Left lung (tissue), 10 donors: ENCODE results near the gene CUX1. TPM values are rescaled to one million over a fixed set of nuclear protein-coding genes. Genes with fewer than 3 reads are reported as not detected.
"Not testable (repeated sequence)": the region's sequence is repeated elsewhere in the genome, so short reads cannot be mapped to it uniquely, and the experiment has no call there.

Source experiments
- ATAC-seq: fragments of 200-7000 bp; cut with Tn5 transposase; one replicate; pipeline ENCODE4 v1.9.1; 2020; ENCODE audit warnings: moderate library complexity
- DNase-seq, 4 donors: peaks; one replicate each; pipeline ENCODE4 v3.0.0-alpha.2; 2013 to 2020
- H3K27ac ChIP-seq, 2 donors: fragments of 200-600 bp; sonication (generic) in 1 of 2; one replicate each; pipeline versions ENCODE4 v1.5.0 to v1.8.0; 2020 to 2021
- H3K27me3 ChIP-seq, 2 donors: fragments of 200-600 bp; sonication (generic) in 1 of 2; one replicate each; pipeline versions ENCODE4 v1.5.0 to v1.8.0; 2020 to 2021
- H3K36me3 ChIP-seq, 2 donors: fragments of 200-600 bp; sonication (generic) in 1 of 2; one replicate each; pipeline versions ENCODE4 v1.5.0 to v1.8.0; 2020 to 2021
- H3K4me1 ChIP-seq, 2 donors: fragments of 200-600 bp; one replicate each; pipeline ENCODE4 v1.8.0; 2021
- H3K4me3 ChIP-seq, 2 donors: fragments of 200-600 bp; sonication (generic) in 1 of 2; one replicate each; pipeline versions ENCODE4 v1.5.0 to v1.8.0; 2020 to 2021; ENCODE audit warnings: mild to moderate bottlenecking in 1 of 2
- H3K9me3 ChIP-seq, 2 donors: fragments of 200-600 bp; sonication (generic) in 1 of 2; one replicate each; pipeline versions ENCODE4 v1.5.0 to v1.8.0; 2020 to 2021
- intact Hi-C, 2 donors: fragments of 100-400 bp; cut with DNase I; formaldehyde crosslinking; loops; one replicate each; pipeline versions ENCODE4 v1.11.2 to v1.14.2; 2022
- microRNA-seq, 2 donors: library from miRNA; unstranded; fragments of <30 nt; microRNA quantifications; one replicate each; pipeline ENCODE4, GENCODE V29; 2019
- polyA plus RNA-seq, 6 donors: library from polyadenylated mRNA; unstranded; fragments of 120-200 nt; gene quantifications; one replicate each; pipeline ENCODE4 v1.2.1, GENCODE V29; 2013; ENCODE audit not compliant: insufficient read length in 6 of 6
- total RNA-seq, 2 donors: library from RNA; stranded (reverse); fragmentation: NEBNext Ultra II Directional; extraction: Animal tissue kit (Norgen Biotek cat#: 25700); gene quantifications; one replicate each; pipeline ENCODE4 v1.2.1, GENCODE V29; 2021
- TF ChIP-seq, protein P1 (sequence below), 2 donors: fragments of 200-600 bp; sonication (generic) in 1 of 2; IDR thresholded peaks; one replicate each; pipeline versions ENCODE4 v1.5.0 to v1.8.0; 2021; ENCODE audit warnings: antibody characterized with exemption in 2 of 2
- donor health status: DM: no; HTN: yes; CAD: no.
- donor health status: DM: no; HTN: no; CAD: no.

The CUX1 gene
- total and polyA plus RNA-seq, 8 donors = 86.4 to 157 (median 96.4) TPM

DNA sequence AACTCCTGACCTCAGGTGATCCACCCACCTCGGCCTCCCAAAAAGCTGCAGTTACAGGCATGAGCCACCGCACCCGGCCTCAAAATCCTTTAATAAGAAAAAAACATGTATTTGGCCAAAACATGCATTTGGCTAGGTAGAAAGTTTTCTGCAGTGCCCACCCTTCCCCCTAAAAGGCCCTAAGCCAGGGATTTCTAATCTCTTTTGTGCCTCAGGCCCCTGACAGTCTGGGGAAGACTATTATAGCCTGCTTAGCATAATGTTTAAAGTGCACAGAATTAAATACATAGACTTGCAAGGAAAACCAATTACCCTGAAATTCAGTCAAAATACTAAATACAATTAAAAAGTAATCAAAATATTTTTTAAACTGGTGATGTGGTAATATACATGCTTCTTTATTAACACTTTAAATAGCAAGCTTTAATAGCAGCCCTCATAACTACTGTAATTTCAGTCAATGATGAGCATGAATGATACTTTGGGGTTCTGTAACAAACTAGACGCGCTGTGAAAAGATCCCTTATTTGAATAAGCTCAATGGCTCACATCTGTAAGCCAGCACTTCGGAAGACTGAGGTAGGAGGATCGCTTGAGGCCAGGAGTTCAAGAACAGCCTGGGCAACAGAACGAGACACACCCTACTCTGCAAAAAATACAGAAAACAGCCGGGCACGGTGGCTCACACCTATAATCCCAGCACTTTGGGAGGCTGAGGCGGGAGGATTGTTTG is 508.9 kb downstream of the CUX1 start:
- no peak overlapping the region for H3K27ac ChIP-seq
- H3K4me3 ChIP-seq = no peak overlapping the region
- H3K36me3 ChIP-seq = no peaks in the 10 kb centered on the region
- H3K27me3 ChIP-seq = peaks cover 6 to 11% of the 10 kb centered on the region in 2 donors
- ATAC-seq (no peak), DNase-seq (peak in 1 of 4 donors; percentile 27)
- TF ChIP-seq, protein P1, sequence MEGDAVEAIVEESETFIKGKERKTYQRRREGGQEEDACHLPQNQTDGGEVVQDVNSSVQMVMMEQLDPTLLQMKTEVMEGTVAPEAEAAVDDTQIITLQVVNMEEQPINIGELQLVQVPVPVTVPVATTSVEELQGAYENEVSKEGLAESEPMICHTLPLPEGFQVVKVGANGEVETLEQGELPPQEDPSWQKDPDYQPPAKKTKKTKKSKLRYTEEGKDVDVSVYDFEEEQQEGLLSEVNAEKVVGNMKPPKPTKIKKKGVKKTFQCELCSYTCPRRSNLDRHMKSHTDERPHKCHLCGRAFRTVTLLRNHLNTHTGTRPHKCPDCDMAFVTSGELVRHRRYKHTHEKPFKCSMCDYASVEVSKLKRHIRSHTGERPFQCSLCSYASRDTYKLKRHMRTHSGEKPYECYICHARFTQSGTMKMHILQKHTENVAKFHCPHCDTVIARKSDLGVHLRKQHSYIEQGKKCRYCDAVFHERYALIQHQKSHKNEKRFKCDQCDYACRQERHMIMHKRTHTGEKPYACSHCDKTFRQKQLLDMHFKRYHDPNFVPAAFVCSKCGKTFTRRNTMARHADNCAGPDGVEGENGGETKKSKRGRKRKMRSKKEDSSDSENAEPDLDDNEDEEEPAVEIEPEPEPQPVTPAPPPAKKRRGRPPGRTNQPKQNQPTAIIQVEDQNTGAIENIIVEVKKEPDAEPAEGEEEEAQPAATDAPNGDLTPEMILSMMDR (IDR thresholded peaks at IDR 0.05) = no peak
- intact Hi-C loops = no loop called here
- no peaks in the 10 kb centered on the region for H3K9me3 ChIP-seq
- peaks cover 0 to 5% of the 10 kb centered on the region in 2 donors for H3K4me1 ChIP-seq

DNA sequence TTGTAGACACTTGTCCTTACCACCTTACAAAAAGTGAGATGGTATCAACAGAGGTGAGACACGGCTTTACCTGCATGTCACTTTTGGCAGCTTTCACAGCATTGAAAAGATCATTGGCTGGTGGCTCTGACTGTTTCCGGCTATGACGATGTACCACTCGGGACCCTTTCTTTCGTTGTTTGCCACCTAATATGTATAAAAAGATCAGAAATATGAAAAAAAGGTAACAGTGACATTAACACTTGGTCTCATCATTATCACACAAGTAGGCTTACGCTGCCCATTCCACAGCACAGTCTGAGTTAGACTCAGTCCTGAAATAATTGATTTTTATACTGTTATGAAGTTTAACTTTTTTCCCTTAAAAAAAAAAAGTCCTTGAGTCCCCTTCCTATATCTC is 509.8 kb downstream of the CUX1 start:
- DNase-seq, intact Hi-C loops, H3K4me1 ChIP-seq, H3K27ac ChIP-seq, H3K9me3 ChIP-seq, H3K27me3 ChIP-seq, H3K4me3 ChIP-seq, ATAC-seq, H3K36me3 ChIP-seq: not testable (repeated sequence)

DNA sequence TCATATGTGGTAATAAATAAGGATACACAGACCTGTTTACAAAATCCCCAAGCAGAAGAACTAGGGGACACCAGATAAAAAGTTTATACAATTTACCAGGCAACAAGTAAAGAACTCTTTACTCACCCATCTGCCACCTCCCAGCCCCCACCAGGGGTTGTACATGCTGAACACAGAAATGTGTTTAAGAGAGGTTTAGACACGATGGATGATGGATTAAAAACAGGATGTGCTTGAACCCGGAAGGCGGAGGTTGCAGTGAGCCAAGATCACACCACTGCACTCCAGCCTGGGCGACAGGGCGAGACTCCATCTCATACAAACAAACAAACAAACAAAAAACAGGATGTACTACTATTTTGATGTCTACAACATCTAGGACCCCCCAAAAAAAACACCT is 511.4 kb downstream of the CUX1 start:
- intact Hi-C loops, H3K4me3 ChIP-seq, H3K9me3 ChIP-seq, DNase-seq, H3K36me3 ChIP-seq, ATAC-seq, H3K27ac ChIP-seq, H3K4me1 ChIP-seq: not testable (repeated sequence)
- H3K27me3 ChIP-seq = peaks cover 6 to 11% of the 10 kb centered on the region in 2 donors

DNA sequence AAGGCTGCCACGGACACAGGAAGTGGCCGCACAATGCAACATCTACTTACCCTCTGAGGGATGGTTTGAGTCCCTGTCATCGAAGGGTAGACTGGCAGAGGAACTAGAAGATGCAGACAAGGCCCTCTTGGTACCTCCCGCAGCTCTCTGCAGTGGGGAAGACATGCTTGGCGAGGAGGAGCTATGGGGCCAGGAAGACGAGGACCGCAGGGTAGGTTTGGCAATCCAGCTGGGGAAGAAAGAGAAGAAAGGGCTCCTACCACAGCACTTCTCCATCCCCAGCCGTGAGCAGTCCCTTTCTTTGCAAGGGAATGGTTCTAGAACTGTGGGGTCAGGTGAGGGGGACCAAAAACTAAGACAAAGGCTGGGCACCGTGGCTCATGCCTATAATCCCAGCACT is 511.9 kb downstream of the CUX1 start:
- H3K27ac ChIP-seq, H3K4me3 ChIP-seq, H3K36me3 ChIP-seq, H3K9me3 ChIP-seq, ATAC-seq, H3K4me1 ChIP-seq, intact Hi-C loops: not testable (repeated sequence)
- DNase-seq = peak in 1 of 4 donors; percentile 22
- peaks cover 6 to 11% of the 10 kb centered on the region in 2 donors for H3K27me3 ChIP-seq

DNA sequence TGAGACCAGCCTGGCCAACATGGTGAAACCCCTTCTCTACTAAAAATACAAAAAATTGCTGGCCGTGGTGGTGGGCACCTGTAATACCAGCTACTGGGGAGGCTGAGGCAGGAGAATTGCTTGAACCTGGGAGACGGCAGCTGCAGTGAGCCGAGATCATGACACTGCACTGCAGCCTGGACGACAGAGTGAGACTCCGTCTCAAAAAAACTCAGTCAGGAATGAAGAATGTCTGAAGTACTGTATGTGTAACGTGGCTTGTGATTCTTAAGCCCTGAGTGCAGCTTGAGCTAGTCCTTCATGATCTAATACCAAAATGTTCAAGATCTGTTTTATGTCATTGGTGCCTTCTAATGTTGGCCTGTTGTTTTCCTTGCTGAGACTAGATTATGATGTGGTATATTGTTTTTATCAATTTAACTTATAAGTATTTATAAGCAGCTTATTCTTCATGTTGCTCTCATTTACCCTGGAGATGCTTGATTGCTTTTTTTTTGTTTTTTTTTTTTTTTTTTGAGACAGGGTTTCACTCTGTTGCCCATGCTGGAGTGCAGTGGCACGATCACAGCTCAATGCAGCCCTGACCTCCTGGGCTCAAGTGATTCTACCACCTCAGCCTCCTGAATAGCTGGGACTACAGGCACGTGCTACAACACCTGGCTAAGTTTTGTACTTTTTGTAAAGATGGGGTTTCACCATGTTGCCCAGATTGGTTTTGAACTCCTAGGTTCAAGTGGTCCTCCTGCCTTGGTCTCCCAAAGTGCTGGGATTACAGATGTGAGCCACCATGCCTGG is 513.4 kb downstream of the CUX1 start:
- H3K27ac ChIP-seq, intact Hi-C loops, H3K36me3 ChIP-seq, H3K4me1 ChIP-seq, H3K9me3 ChIP-seq, H3K4me3 ChIP-seq, ATAC-seq: not testable (repeated sequence)
- peak in 1 of 4 donors; percentile 20 for DNase-seq
- peaks cover 6 to 11% of the 10 kb centered on the region in 2 donors for H3K27me3 ChIP-seq

Small RNA genes within 50 kb of the gene (microRNA-seq; reads per million reads assigned to microRNA genes)
- 0 reads per million in 2 donors for gene MIR4285

Other genes starting within 250 kb of the CUX1 start
- gene MYL10, start 188.3 kb upstream of the CUX1 start, total RNA-seq = not detected
- gene MYL10, start 188.3 kb upstream of the CUX1 start, polyA plus RNA-seq = under 1 TPM in 5 of 6 donors, not detected in 1; 0.17 to 0.43 (median 0.23) TPM